T-cell (primary cell): ENCODE measurements around the gene HDAC8. TPM values are rescaled to one million over a fixed set of nuclear protein-coding genes. Genes with fewer than 3 reads are reported as not detected.
"Not testable (repeated sequence)": the region's sequence is repeated elsewhere in the genome, so short reads cannot be mapped to it uniquely, and the experiment has no call there.

Experiments used
- ATAC-seq, 4 experiments: fragments of 200-7000 bp in 3 of 4; fragments of 150-1000 bp in 1 of 4; cut with Tn5 transposase; replicated peaks in 1 of 4; 1 replicate in 3 of 4; 2 replicates in 1 of 4; pipeline ENCODE4 v1.10.0; 2021; ENCODE audit warnings: moderate library complexity in 3 of 4, mild to moderate bottlenecking in 2 of 4, moderate number of reproducible peaks in 1 of 4
- CTCF ChIA-PET, 2 donors: fragments of 300-600 bp; sonication (Branson Sonifier 250); formaldehyde crosslinking; loops; one replicate each; lab custom pipeline; 2022; ENCODE audit warnings: antibody characterized with exemption in 2 of 2; lab: Charles Lee
- POLR2A ChIA-PET, 2 donors: fragments of 300-600 bp; sonication (Branson Sonifier 250); formaldehyde crosslinking; loops; one replicate each; lab custom pipeline; 2022; ENCODE audit warnings: antibody characterized with exemption in 2 of 2; lab: Charles Lee
- DNase-seq, 35 experiments: peaks; one replicate each; pipeline versions ENCODE4 v3.0.0 to v3.0.0-alpha.2; 2013 to 2023
- H3K27ac ChIP-seq: one replicate; pipeline ENCODE4 v1.5.1; 2013; ENCODE audit warnings: low read length
- H3K27me3 ChIP-seq, 2 experiments: replicated peaks in 1 of 2; 1 replicate in 1 of 2; 2 replicates in 1 of 2; pipeline versions ENCODE4 v1.6.1 to v1.7.0; 2013; ENCODE audit warnings: low read length in 1 of 2, mixed read lengths in 1 of 2; ENCODE audit not compliant: control insufficient read depth in 2 of 2, insufficient read depth in 2 of 2; ENCODE audit errors: extremely low read depth in 1 of 2
- H3K36me3 ChIP-seq, 2 donors: 1 replicate in 1 of 2; 2 replicates in 1 of 2; pipeline versions ENCODE4 v1.6.1 to v1.7.0; 2013; ENCODE audit warnings: low read length in 1 of 2; ENCODE audit not compliant: control insufficient read depth in 2 of 2, insufficient read depth in 1 of 2; ENCODE audit errors: extremely low read depth in 1 of 2
- H3K4me1 ChIP-seq, 2 experiments: 1 replicate in 1 of 2; 2 replicates in 1 of 2; pipeline versions ENCODE4 v1.6.1 to v1.7.0; 2013; ENCODE audit warnings: low read length in 2 of 2, mixed read lengths in 1 of 2; ENCODE audit not compliant: insufficient read depth in 2 of 2, control insufficient read depth in 1 of 2; ENCODE audit errors: extremely low read depth in 1 of 2
- H3K4me3 ChIP-seq, 2 donors: 1 replicate in 1 of 2; 2 replicates in 1 of 2; pipeline versions ENCODE4 v1.5.1 to v1.7.0; 2013; ENCODE audit warnings: mild to moderate bottlenecking in 2 of 2, low read length in 1 of 2, moderate library complexity in 1 of 2; ENCODE audit not compliant: control insufficient read depth in 1 of 2; ENCODE audit errors: extremely low read depth in 1 of 2
- H3K9me3 ChIP-seq: 2 replicates; pipeline ENCODE4 v1.7.0; 2013
- H3K27ac Mint-ChIP-seq, 2 donors: one replicate each; pipeline ENCODE4 v1.8.0; 2020 to 2021; ENCODE audit warnings: mild to moderate bottlenecking in 2 of 2, mixed read lengths in 2 of 2
- H3K27me3 Mint-ChIP-seq, 2 donors: one replicate each; pipeline ENCODE4 v1.8.0; 2021 to 2022; ENCODE audit warnings: mixed read lengths in 2 of 2
- H3K36me3 Mint-ChIP-seq: one replicate; pipeline ENCODE4 v1.8.0; 2021; ENCODE audit warnings: mixed read lengths
- H3K4me1 Mint-ChIP-seq, 3 donors: one replicate each; pipeline ENCODE4 v1.8.0; 2020 to 2022; ENCODE audit warnings: mixed read lengths in 3 of 3, mild to moderate bottlenecking in 1 of 3
- H3K4me3 Mint-ChIP-seq, 3 donors: one replicate each; pipeline ENCODE4 v1.8.0; 2020 to 2022; ENCODE audit warnings: mild to moderate bottlenecking in 3 of 3, mixed read lengths in 3 of 3, moderate library complexity in 3 of 3
- H3K9me3 Mint-ChIP-seq, 3 donors: one replicate each; pipeline ENCODE4 v1.8.0; 2020 to 2022; ENCODE audit warnings: mixed read lengths in 3 of 3
- WGBS: methylation state at CpG from one replicate; pipeline ENCODE4 v1.1.5; 2013; ENCODE audit warnings: missing lambda C conversion rate; ENCODE audit not compliant: insufficient coverage; 5-methylcytosine and 5-hydroxymethylcytosine counted together
- total RNA-seq, 35 experiments: library from RNA in 6 of 35; stranded (reverse) in 6 of 35; fragments of 120-200 nt in 1 of 35; gene quantifications; one replicate each; pipeline versions ENCODE4 v1.2.1 to v1.2.4 and lab custom pipeline; 2013 to 2026

HDAC8 gene
- total RNA-seq, 5 donors from 2014 or later (not counting 1 experiment from before 2014, with no cell fraction given), result 15.7 to 19.1 (median 16.9) TPM

GRCh38 chrX:72569786-72570185 is 2.9 kb downstream of the HDAC8 start:
- Histone ChIP-seq H3K4me1 (no peaks in the 10 kb centered on the region), H3K27me3 (no peaks in the 10 kb centered on the region), H3K9me3 (no peaks in the 10 kb centered on the region), H3K27ac (no peak overlapping the region), H3K4me3 (no peak overlapping the region), H3K36me3 (peaks cover 0 to 20% of the 10 kb centered on the region in 2 donors)
- CTCF ChIA-PET, result no interaction called here
- no peak for DNase-seq
- POLR2A ChIA-PET, result no interaction called here
- Mint-ChIP-seq H3K36me3 (peaks cover 22% of the 10 kb centered on the region), H3K27me3 (peaks cover 0 to 9% of the 10 kb centered on the region in 2 donors), H3K4me3 (no peak overlapping the region), H3K9me3 (no peaks in the 10 kb centered on the region), H3K4me1 (peaks cover 4 to 9% (median 6%) of the 10 kb centered on the region in 3 donors), H3K27ac (no peak overlapping the region)
- WGBS, result no CpG with 5 or more reads among the region's 2 CpGs
- ATAC-seq, result no peak

GRCh38 chrX:72568406-72569092 is 4.1 kb downstream of the HDAC8 start:
- ChIA-PET CTCF (no interaction called here), POLR2A (no interaction called here)
- peaks cover 0 to 3% of the 10 kb centered on the region in 2 donors for H3K27me3 Mint-ChIP-seq
- H3K4me3 ChIP-seq, result no peak overlapping the region
- H3K4me1 Mint-ChIP-seq, result peaks cover 4 to 9% (median 6%) of the 10 kb centered on the region in 3 donors
- DNase-seq (no peak), ATAC-seq (no peak)
- no peaks in the 10 kb centered on the region for H3K4me1 ChIP-seq
- H3K27me3 ChIP-seq, result no peaks in the 10 kb centered on the region
- H3K36me3 Mint-ChIP-seq, result peaks cover 22% of the 10 kb centered on the region
- H3K27ac Mint-ChIP-seq, result no peak overlapping the region
- no peaks in the 10 kb centered on the region for H3K9me3 Mint-ChIP-seq
- H3K4me3 Mint-ChIP-seq, result no peak overlapping the region
- WGBS, result no CpG with 5 or more reads among the region's 6 CpGs
- H3K27ac ChIP-seq, result no peak overlapping the region
- peaks cover 0 to 20% of the 10 kb centered on the region in 2 donors for H3K36me3 ChIP-seq
- no peaks in the 10 kb centered on the region for H3K9me3 ChIP-seq

GRCh38 chrX:72566448-72566847 is 6.2 kb downstream of the HDAC8 start:
- WGBS, result 83% methylated on average over 1 of the region's 2 CpGs
- Mint-ChIP-seq H3K36me3 (peaks cover 32% of the 10 kb centered on the region), H3K9me3 (no peaks in the 10 kb centered on the region), H3K27me3 (peaks cover 0 to 3% of the 10 kb centered on the region in 2 donors), H3K4me3 (no peak overlapping the region), H3K27ac (no peak overlapping the region), H3K4me1 (peaks cover 0 to 4% (median 3%) of the 10 kb centered on the region in 3 donors)
- no peaks in the 10 kb centered on the region for H3K4me1 ChIP-seq
- H3K4me3 ChIP-seq, result no peak overlapping the region
- ATAC-seq (no peak), DNase-seq (no peak)
- H3K27me3 ChIP-seq, result no peaks in the 10 kb centered on the region
- ChIA-PET CTCF (no interaction called here), POLR2A (no interaction called here)
- H3K9me3 ChIP-seq, result no peaks in the 10 kb centered on the region
- H3K36me3 ChIP-seq, result peaks cover 0 to 20% of the 10 kb centered on the region in 2 donors
- no peak overlapping the region for H3K27ac ChIP-seq

- H3K4me1 ChIP-seq, H3K27me3 ChIP-seq, H3K9me3 Mint-ChIP-seq, POLR2A ChIA-PET, H3K27ac Mint-ChIP-seq, H3K9me3 ChIP-seq, CTCF ChIA-PET, H3K4me3 Mint-ChIP-seq, DNase-seq, ATAC-seq, H3K27ac ChIP-seq, H3K36me3 ChIP-seq, H3K4me3 ChIP-seq: not testable (repeated sequence)
- Mint-ChIP-seq H3K4me1 (peaks cover 7 to 20% (median 13%) of the 10 kb centered on the region in 3 donors), H3K36me3 (peaks cover 30% of the 10 kb centered on the region), H3K27me3 (peaks cover 0 to 12% of the 10 kb centered on the region in 2 donors)
- WGBS, result no CpG with 5 or more reads among the region's 28 CpGs
Measured at GRCh38 chrX:72559655-72560054, 13.0 kb downstream of the HDAC8 start.

GRCh38 chrX:72554448-72555140 is 18.0 kb downstream of the HDAC8 start:
- Mint-ChIP-seq H3K27ac (no peak overlapping the region), H3K4me3 (no peak overlapping the region), H3K4me1 (peaks cover 7 to 20% (median 13%) of the 10 kb centered on the region in 3 donors), H3K27me3 (peaks cover 0 to 16% of the 10 kb centered on the region in 2 donors), H3K36me3 (peaks cover 27% of the 10 kb centered on the region), H3K9me3 (no peaks in the 10 kb centered on the region)
- Histone ChIP-seq H3K36me3 (no peaks in the 10 kb centered on the region), H3K27me3 (no peaks in the 10 kb centered on the region), H3K4me1 (no peaks in the 10 kb centered on the region), H3K4me3 (no peak overlapping the region), H3K27ac (no peak overlapping the region), H3K9me3 (no peaks in the 10 kb centered on the region)
- ATAC-seq (no peak), DNase-seq (no peak)
- WGBS, result 100% methylated on average over 3 of the region's 16 CpGs
- ChIA-PET CTCF (no interaction called here), POLR2A (no interaction called here)

- Mint-ChIP-seq H3K27me3 (peaks cover 0 to 16% of the 10 kb centered on the region in 2 donors), H3K36me3 (peaks cover 30% of the 10 kb centered on the region), H3K4me1 (peaks cover 3 to 10% (median 5%) of the 10 kb centered on the region in 3 donors)
- H3K4me3 ChIP-seq, H3K27ac ChIP-seq, POLR2A ChIA-PET, H3K4me1 ChIP-seq, CTCF ChIA-PET, H3K27ac Mint-ChIP-seq, H3K27me3 ChIP-seq, DNase-seq, H3K9me3 ChIP-seq, ATAC-seq, H3K4me3 Mint-ChIP-seq, H3K36me3 ChIP-seq, H3K9me3 Mint-ChIP-seq: not testable (repeated sequence)
- no CpG with 5 or more reads among the region's 6 CpGs for WGBS
Measured at GRCh38 chrX:72552443-72552842, 20.2 kb downstream of the HDAC8 start.
